Measurements from ENCODE around the gene FAM219B.

DNA sequence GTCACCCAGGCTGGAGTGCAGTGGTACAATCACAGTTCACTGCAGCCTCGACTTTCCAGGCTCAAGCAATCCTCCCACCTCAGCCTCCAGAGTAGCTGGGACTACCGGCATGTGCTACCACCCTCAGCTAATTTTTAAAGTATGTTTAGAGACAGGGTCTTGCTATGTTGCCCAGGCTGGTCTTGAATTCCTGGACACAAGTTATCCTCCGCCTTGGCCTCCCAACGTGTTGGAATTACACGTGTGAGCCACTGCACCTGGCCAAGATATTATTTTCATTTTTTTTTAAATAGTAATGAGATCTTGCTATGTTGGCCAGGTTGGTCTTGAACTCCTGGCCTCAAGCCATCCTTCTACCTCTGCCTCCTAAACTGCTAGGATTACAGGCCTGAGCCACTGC lies 21.2 kb downstream of the FAM219B start:
- TF ChIP-seq POLR2A (IDR thresholded peaks at IDR 0.05; ENCODE audit: low read depth, low read length): no peak
- TF ChIP-seq TAF1 (IDR thresholded peaks at IDR 0.05; ENCODE audit: borderline replicate concordance, low read depth, low read length): no peak
- TF ChIP-seq POLR2AphosphoS5 (IDR thresholded peaks at IDR 0.05; ENCODE audit: low read depth, low read length): no peak
